ENCODE data around the gene MLXIP. TPM values are rescaled to one million over a fixed set of nuclear protein-coding genes. Genes with fewer than 3 reads are reported as not detected.

MLXIP gene
- total and polyA plus RNA-seq, 2 experiments from 2014 or later = 16.2 to 23.0 TPM

GRCh38 chr12:122185079-122185478, 106.5 kb downstream of the MLXIP start:
- no peaks in the 10 kb centered on the region for H3K36me3 ChIP-seq (ENCODE audit: insufficient read depth)
- H3K79me2 ChIP-seq (replicated peaks; ENCODE audit: insufficient read depth) = no peaks in the 10 kb centered on the region
- H3K27ac Mint-ChIP-seq = no peak overlapping the region
- peaks cover 23% of the 10 kb centered on the region for H3K27me3 Mint-ChIP-seq (ENCODE audit: insufficient read depth, low read depth, poor library complexity)
- TF ChIP-seq ZNF114 (CRISPR knock-in tag; IDR thresholded peaks at IDR 0.05) (no peak), STAT1 (IDR thresholded peaks at IDR 0.05; ENCODE audit: unreplicated experiment) (no peak), CREB1 (CRISPR knock-in tag; IDR thresholded peaks at IDR 0.05; ENCODE audit: low read depth) (no peak), POLR2AphosphoS5 (IDR thresholded peaks at IDR 0.05; ENCODE audit: low read depth) (no peak), REST (IDR thresholded peaks at IDR 0.05; ENCODE audit: unreplicated experiment) (no peak), CTCF (conservative IDR thresholded peaks at IDR 0.05; ENCODE audit: low read depth in 2 of 2) (no peak), EZH2 (IDR thresholded peaks at IDR 0.05; ENCODE audit: low read depth, unreplicated experiment) (no peak), EZH2phosphoT487 (IDR thresholded peaks at IDR 0.05; ENCODE audit: unreplicated experiment) (no peak), JUNB (IDR thresholded peaks at IDR 0.05; ENCODE audit: unreplicated experiment) (no peak), ZNF331 (CRISPR knock-in tag; IDR thresholded peaks at IDR 0.05; ENCODE audit: low read depth) (no peak)
- no peak overlapping the region for H3K4me2 ChIP-seq
- no peak for DNase-seq (ENCODE audit: low spot score)
- no peaks in the 10 kb centered on the region for H3K4me1 ChIP-seq (ENCODE audit: insufficient read depth)
- H3K4me3 ChIP-seq = no peak overlapping the region
- H3F3A ChIP-seq (replicated peaks; ENCODE audit: low read depth) = no peaks in the 10 kb centered on the region
- no peak for ATAC-seq
- H4K20me1 ChIP-seq (replicated peaks; ENCODE audit: insufficient read depth) = no peaks in the 10 kb centered on the region
- H3K27me3 ChIP-seq (ENCODE audit: insufficient read depth) = peaks cover 16% of the 10 kb centered on the region
- no peak overlapping the region for H2AFZ ChIP-seq
- no peaks in the 10 kb centered on the region for H3K9me2 ChIP-seq (ENCODE audit: insufficient read depth)
- no peak overlapping the region for H3K4me3 Mint-ChIP-seq
- no peak overlapping the region for H3K27ac ChIP-seq (ENCODE audit: low read depth)
- H3K36me3 Mint-ChIP-seq (ENCODE audit: low read depth) = no peaks in the 10 kb centered on the region
- peaks cover 6% of the 10 kb centered on the region; the same call in 2 of the 3 replicates for H3K4me1 Mint-ChIP-seq
- H3K9me3 Mint-ChIP-seq = no peaks in the 10 kb centered on the region

- H3K27ac ChIP-seq (ENCODE audit: low read depth) = no peak overlapping the region
- Mint-ChIP-seq H3K27ac (no peak overlapping the region), H3K4me1 (peaks cover 6% of the 10 kb centered on the region; the same call in 2 of the 3 replicates), H3K4me3 (no peak overlapping the region), H3K27me3 (ENCODE audit: insufficient read depth, low read depth, poor library complexity) (peaks cover 19% of the 10 kb centered on the region), H3K9me3 (no peaks in the 10 kb centered on the region), H3K36me3 (ENCODE audit: low read depth) (no peaks in the 10 kb centered on the region)
- H3K27me3 ChIP-seq (ENCODE audit: insufficient read depth) = peaks cover 16% of the 10 kb centered on the region
- H3K4me2 ChIP-seq = no peak overlapping the region
- H4K20me1 ChIP-seq (replicated peaks; ENCODE audit: insufficient read depth) = no peaks in the 10 kb centered on the region
- no peaks in the 10 kb centered on the region for H3K4me1 ChIP-seq (ENCODE audit: insufficient read depth)
- no peak for ATAC-seq
- no peaks in the 10 kb centered on the region for H3K36me3 ChIP-seq (ENCODE audit: insufficient read depth)
- H2AFZ ChIP-seq = no peak overlapping the region
- H3K4me3 ChIP-seq = no peak overlapping the region
- no peak for DNase-seq (ENCODE audit: low spot score)
- H3K9me2 ChIP-seq (ENCODE audit: insufficient read depth) = no peaks in the 10 kb centered on the region
- no peaks in the 10 kb centered on the region for H3K79me2 ChIP-seq (replicated peaks; ENCODE audit: insufficient read depth)
- H3F3A ChIP-seq (replicated peaks; ENCODE audit: low read depth) = no peaks in the 10 kb centered on the region
- TF ChIP-seq JUNB (IDR thresholded peaks at IDR 0.05; ENCODE audit: unreplicated experiment) = no peak
- TF ChIP-seq EZH2phosphoT487 (IDR thresholded peaks at IDR 0.05; ENCODE audit: unreplicated experiment) = no peak
- TF ChIP-seq ZNF462 (CRISPR knock-in tag; IDR thresholded peaks at IDR 0.05) = no peak
Observed at GRCh38 chr12:122185494-122186082, 107.0 kb downstream of the MLXIP start.
